ENCODE results near the gene DEGS2. TPM values are rescaled to one million over a fixed set of nuclear protein-coding genes. Genes with fewer than 3 reads are reported as not detected.

The DEGS2 gene
- total RNA-seq, 1 experiment from 2014 or later, result 0.95 TPM

GRCh38 chr14:100138082-100138787 is 21.2 kb downstream of the DEGS2 start:
- in situ Hi-C loops (cut with HindIII; ENCODE audit: low sequenced_read_pairs), result no loop called here
- DNase-seq (ENCODE audit: low spot score), result peak; percentile 95

- DNase-seq (ENCODE audit: low spot score), result no peak
- in situ Hi-C loops (cut with HindIII; ENCODE audit: low sequenced_read_pairs), result no loop called here
Observed at GRCh38 chr14:100137173-100137572, 22.3 kb downstream of the DEGS2 start.

- in situ Hi-C loops (cut with HindIII; ENCODE audit: low sequenced_read_pairs), result no loop called here
- no peak for DNase-seq (ENCODE audit: low spot score)
Observed at GRCh38 chr14:100135784-100136183, 23.7 kb downstream of the DEGS2 start.

GRCh38 chr14:100135073-100135472 is 24.4 kb downstream of the DEGS2 start:
- no peak for DNase-seq (ENCODE audit: low spot score)
- in situ Hi-C loops (cut with HindIII; ENCODE audit: low sequenced_read_pairs), result no loop called here

- no peak for DNase-seq (ENCODE audit: low spot score)
- in situ Hi-C loops (cut with HindIII; ENCODE audit: low sequenced_read_pairs), result no loop called here
Observed at GRCh38 chr14:100134586-100134985, 24.9 kb downstream of the DEGS2 start.

- in situ Hi-C loops (cut with HindIII; ENCODE audit: low sequenced_read_pairs), result no loop called here
- no peak for DNase-seq (ENCODE audit: low spot score)
Observed at GRCh38 chr14:100132903-100133510, 26.4 kb downstream of the DEGS2 start.

- peak; percentile 69 for DNase-seq (ENCODE audit: low spot score)
Observed at GRCh38 chr14:100132161-100132902, 27.1 kb downstream of the DEGS2 start.

GRCh38 chr14:100131181-100131580 is 28.3 kb downstream of the DEGS2 start:
- DNase-seq (ENCODE audit: low spot score), result peak; percentile 42
- in situ Hi-C loops (cut with HindIII; ENCODE audit: low sequenced_read_pairs), result no loop called here

More at GRCh38 chr14:100132161-100132902, 27.1 kb downstream of the DEGS2 start:
- in situ Hi-C loops (cut with HindIII; ENCODE audit: low sequenced_read_pairs), result no loop called here

- DNase-seq (ENCODE audit: low spot score), result no peak
- in situ Hi-C loops (cut with HindIII; ENCODE audit: low sequenced_read_pairs), result no loop called here
Observed at GRCh38 chr14:100130521-100130920, 28.9 kb downstream of the DEGS2 start.

- in situ Hi-C loops (cut with HindIII; ENCODE audit: low sequenced_read_pairs), result no loop called here
Observed at GRCh38 chr14:100129161-100129589, 30.3 kb downstream of the DEGS2 start.

GRCh38 chr14:100128688-100129087 is 30.8 kb downstream of the DEGS2 start:
- DNase-seq (ENCODE audit: low spot score), result peak; percentile 45
- in situ Hi-C loops (cut with HindIII; ENCODE audit: low sequenced_read_pairs), result no loop called here

More at GRCh38 chr14:100129161-100129589, 30.3 kb downstream of the DEGS2 start:
- peak; percentile 79 for DNase-seq (ENCODE audit: low spot score)

GRCh38 chr14:100127853-100128455 is 31.5 kb downstream of the DEGS2 start:
- no peak for DNase-seq (ENCODE audit: low spot score)
- in situ Hi-C loops (cut with HindIII; ENCODE audit: low sequenced_read_pairs), result no loop called here

GRCh38 chr14:100126401-100126800 is 33.0 kb downstream of the DEGS2 start:
- in situ Hi-C loops (cut with HindIII; ENCODE audit: low sequenced_read_pairs), result no loop called here
- no peak for DNase-seq (ENCODE audit: low spot score)

GRCh38 chr14:100124551-100125088 is 34.8 kb downstream of the DEGS2 start:
- DNase-seq (ENCODE audit: low spot score), result no peak
- in situ Hi-C loops (cut with HindIII; ENCODE audit: low sequenced_read_pairs), result no loop called here

- no peak for DNase-seq (ENCODE audit: low spot score)
- in situ Hi-C loops (cut with HindIII; ENCODE audit: low sequenced_read_pairs), result no loop called here
Observed at GRCh38 chr14:100123618-100124017, 35.8 kb downstream of the DEGS2 start.

GRCh38 chr14:100122481-100123223 is 36.8 kb downstream of the DEGS2 start:
- no peak for DNase-seq (ENCODE audit: low spot score)
- in situ Hi-C loops (cut with HindIII; ENCODE audit: low sequenced_read_pairs), result no loop called here

GRCh38 chr14:100121643-100122480 is 37.6 kb downstream of the DEGS2 start:
- in situ Hi-C loops (cut with HindIII; ENCODE audit: low sequenced_read_pairs), result no loop called here
- peak; percentile 70 for DNase-seq (ENCODE audit: low spot score)

All from G401 (cell line).